K562 (cell line): ENCODE data around the gene GLB1L.

ENCODE experiments used
- CCAR2 ChIP-seq: fragments of 200-400 bp; formaldehyde crosslinking; IDR thresholded peaks from 2 replicates; pipeline ENCODE4 v1.6.1; 2017; ENCODE audit warnings: mild to moderate bottlenecking, low read depth, low read length
- CTCF ChIP-seq, 3 experiments: IDR thresholded peaks in 2 of 3; conservative IDR thresholded peaks in 1 of 3; 2 replicates each; pipeline ENCODE4 v1.5.1; 2011 to 2012; ENCODE audit warnings: low read length in 3 of 3, mild to moderate bottlenecking in 3 of 3, control low read depth in 2 of 3, improper control_type of control experiment in 1 of 3, inconsistent platforms in 1 of 3, low read depth in 1 of 3, mixed read lengths in 1 of 3, moderate library complexity in 1 of 3; ENCODE audit not compliant: insufficient read depth in 2 of 3
- EZH2 ChIP-seq: IDR thresholded peaks from 2 replicates; pipeline ENCODE4 v1.6.1; 2012; ENCODE audit warnings: low read depth, mild to moderate bottlenecking, inconsistent platforms, low read length, borderline replicate concordance
- MYC ChIP-seq, 2 experiments: fragments of 250-450 bp in 1 of 2; sonication (Bioruptor Pico) in 1 of 2; IDR thresholded peaks; 2 replicates each; pipeline versions ENCODE4 v1.5.1 to v1.6.1; 2012 to 2021; ENCODE audit warnings: low read depth in 2 of 2, borderline replicate concordance in 1 of 2, improper control_type of control experiment in 1 of 2, low read length in 1 of 2, mild to moderate bottlenecking in 1 of 2, moderate library complexity in 1 of 2
- POLR2AphosphoS5 ChIP-seq: IDR thresholded peaks from 2 replicates; pipeline ENCODE4 v1.6.1; 2011; ENCODE audit warnings: mild to moderate bottlenecking, low read depth, low read length, moderate library complexity; ENCODE audit not compliant: control insufficient read depth, insufficient read depth
- SAFB2 ChIP-seq: fragments of 200-400 bp; formaldehyde crosslinking; IDR thresholded peaks from 2 replicates; pipeline ENCODE4 v1.6.1; 2018; ENCODE audit warnings: borderline replicate concordance, low read length, low read depth, moderate library complexity; ENCODE audit not compliant: severe bottlenecking
- SIRT6 ChIP-seq: IDR thresholded peaks from one replicate; pipeline ENCODE4 v1.6.1; 2012; ENCODE audit warnings: low read depth, mild to moderate bottlenecking, control low read depth, inconsistent platforms, low read length, moderate library complexity
- SMARCC2 ChIP-seq: fragments of 450-650 bp; IDR thresholded peaks from 2 replicates; pipeline ENCODE4 v1.6.1; 2017; ENCODE audit warnings: antibody characterized with exemption, moderate library complexity, mild to moderate bottlenecking, low read depth
- TSHZ1 ChIP-seq: fragments of 250-450 bp; sonication (Bioruptor Pico); IDR thresholded peaks from 2 replicates; pipeline ENCODE4 v1.4.0; 2020; ENCODE audit warnings: mild to moderate bottlenecking, moderate library complexity
- ZNF696 ChIP-seq: fragments of 250-450 bp; sonication (Bioruptor Pico); conservative IDR thresholded peaks from 2 replicates; pipeline ENCODE4 v1.4.0; 2020; ENCODE audit warnings: mild to moderate bottlenecking, moderate library complexity

GRCh38 chr2:219274361-219274921 lies 29.2 kb upstream of the GLB1L start:
- no peak for TF ChIP-seq CCAR2
- no peak for TF ChIP-seq ZNF696 (CRISPR knock-in tag)
- TF ChIP-seq CTCF (IDR thresholded peaks at IDR 0.05 in 2 of 3, conservative IDR thresholded peaks at IDR 0.05 in 1 of 3; ENCODE audit: insufficient read depth in 2 of 3, low read depth in 1 of 3, low read length in 3 of 3): no peak
- TF ChIP-seq MYC (IDR thresholded peaks at IDR 0.05; ENCODE audit: low read depth, low read length): no peak
- no peak for TF ChIP-seq MYC (CRISPR knock-in tag; IDR thresholded peaks at IDR 0.05; ENCODE audit: borderline replicate concordance, low read depth)
- no peak for TF ChIP-seq EZH2
- no peak for TF ChIP-seq TSHZ1
- TF ChIP-seq POLR2AphosphoS5: no peak
- TF ChIP-seq SMARCC2: no peak
- TF ChIP-seq SIRT6: no peak
- no peak for TF ChIP-seq SAFB2
